ENCODE measurements around the gene PLEKHJ1.

The PLEKHJ1 gene

DNA sequence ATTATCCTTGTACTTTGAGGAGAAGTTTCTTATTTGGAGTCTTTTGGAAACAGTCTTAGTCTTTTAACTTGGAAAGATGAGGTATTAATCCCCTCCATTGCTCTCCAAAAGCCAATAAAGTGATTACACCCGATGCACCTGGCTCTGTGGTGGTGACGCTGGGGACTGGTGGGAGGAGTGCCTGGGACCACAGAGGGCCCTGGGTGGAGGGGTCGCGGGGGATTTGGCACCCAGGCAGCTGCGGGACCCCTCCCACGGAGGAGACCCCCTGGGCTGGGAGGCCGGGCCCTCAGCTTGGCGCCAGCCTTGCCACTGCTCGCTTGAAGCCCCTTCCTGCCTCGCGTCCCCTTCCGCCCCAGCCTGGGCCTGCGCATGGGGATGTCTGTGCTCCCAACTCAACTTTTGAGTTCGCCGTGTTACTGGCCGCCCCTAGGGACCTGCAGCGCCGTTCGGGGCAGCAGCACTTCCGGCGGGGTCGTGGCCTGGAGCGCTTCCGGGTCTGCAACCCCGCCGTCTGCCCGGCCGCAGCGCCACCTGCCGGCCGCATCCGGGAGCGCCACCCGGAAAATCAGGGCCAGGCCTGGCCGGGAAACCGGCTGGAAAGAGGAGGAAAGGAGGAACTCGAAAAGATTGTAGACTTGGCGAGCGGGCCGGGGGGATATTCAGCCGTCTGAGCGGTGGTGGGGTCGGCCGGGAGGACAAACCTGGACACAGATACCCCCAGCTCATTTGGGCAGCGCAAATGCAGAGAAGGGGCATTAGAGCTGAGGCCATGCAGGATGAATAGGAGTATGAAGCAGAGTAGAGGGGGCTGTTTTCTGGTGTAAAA is 37.4 kb upstream of the PLEKHJ1 start:
- Histone ChIP-seq H2AFZ (ENCODE audit: low read depth, low read length) (no peak overlapping the region), H3K27ac (ENCODE audit: low read length) (peak overlapping the region; percentile 87), H3K36me3 (replicated peaks; ENCODE audit: low read depth, low read length) (peaks cover 44% of the 10 kb centered on the region), H3K4me1 (ENCODE audit: low read length) (peaks cover 30% of the 10 kb centered on the region), H3K9ac (ENCODE audit: low read length) (peak overlapping the region; percentile 39), H3K27me3 (ENCODE audit: low read depth, low read length) (no peaks in the 10 kb centered on the region), H4K20me1 (ENCODE audit: insufficient read depth, low read length) (peaks cover 66% of the 10 kb centered on the region), H3K9me3 (ENCODE audit: insufficient read depth, low read length) (no peaks in the 10 kb centered on the region), H3K4me3 (ENCODE audit: low read length) (peak overlapping the region; percentile 91), H3K79me2 (ENCODE audit: low read length) (peaks cover 62% of the 10 kb centered on the region), H3K4me2 (ENCODE audit: low read length) (peak overlapping the region; percentile 89)
- TF ChIP-seq EZH2phosphoT487 (IDR thresholded peaks at IDR 0.05; ENCODE audit: low read depth): no peak
- TF ChIP-seq, protein P1, sequence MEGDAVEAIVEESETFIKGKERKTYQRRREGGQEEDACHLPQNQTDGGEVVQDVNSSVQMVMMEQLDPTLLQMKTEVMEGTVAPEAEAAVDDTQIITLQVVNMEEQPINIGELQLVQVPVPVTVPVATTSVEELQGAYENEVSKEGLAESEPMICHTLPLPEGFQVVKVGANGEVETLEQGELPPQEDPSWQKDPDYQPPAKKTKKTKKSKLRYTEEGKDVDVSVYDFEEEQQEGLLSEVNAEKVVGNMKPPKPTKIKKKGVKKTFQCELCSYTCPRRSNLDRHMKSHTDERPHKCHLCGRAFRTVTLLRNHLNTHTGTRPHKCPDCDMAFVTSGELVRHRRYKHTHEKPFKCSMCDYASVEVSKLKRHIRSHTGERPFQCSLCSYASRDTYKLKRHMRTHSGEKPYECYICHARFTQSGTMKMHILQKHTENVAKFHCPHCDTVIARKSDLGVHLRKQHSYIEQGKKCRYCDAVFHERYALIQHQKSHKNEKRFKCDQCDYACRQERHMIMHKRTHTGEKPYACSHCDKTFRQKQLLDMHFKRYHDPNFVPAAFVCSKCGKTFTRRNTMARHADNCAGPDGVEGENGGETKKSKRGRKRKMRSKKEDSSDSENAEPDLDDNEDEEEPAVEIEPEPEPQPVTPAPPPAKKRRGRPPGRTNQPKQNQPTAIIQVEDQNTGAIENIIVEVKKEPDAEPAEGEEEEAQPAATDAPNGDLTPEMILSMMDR (IDR thresholded peaks at IDR 0.05; ENCODE audit: low read depth, low read length): peak; percentile 97

DNA sequence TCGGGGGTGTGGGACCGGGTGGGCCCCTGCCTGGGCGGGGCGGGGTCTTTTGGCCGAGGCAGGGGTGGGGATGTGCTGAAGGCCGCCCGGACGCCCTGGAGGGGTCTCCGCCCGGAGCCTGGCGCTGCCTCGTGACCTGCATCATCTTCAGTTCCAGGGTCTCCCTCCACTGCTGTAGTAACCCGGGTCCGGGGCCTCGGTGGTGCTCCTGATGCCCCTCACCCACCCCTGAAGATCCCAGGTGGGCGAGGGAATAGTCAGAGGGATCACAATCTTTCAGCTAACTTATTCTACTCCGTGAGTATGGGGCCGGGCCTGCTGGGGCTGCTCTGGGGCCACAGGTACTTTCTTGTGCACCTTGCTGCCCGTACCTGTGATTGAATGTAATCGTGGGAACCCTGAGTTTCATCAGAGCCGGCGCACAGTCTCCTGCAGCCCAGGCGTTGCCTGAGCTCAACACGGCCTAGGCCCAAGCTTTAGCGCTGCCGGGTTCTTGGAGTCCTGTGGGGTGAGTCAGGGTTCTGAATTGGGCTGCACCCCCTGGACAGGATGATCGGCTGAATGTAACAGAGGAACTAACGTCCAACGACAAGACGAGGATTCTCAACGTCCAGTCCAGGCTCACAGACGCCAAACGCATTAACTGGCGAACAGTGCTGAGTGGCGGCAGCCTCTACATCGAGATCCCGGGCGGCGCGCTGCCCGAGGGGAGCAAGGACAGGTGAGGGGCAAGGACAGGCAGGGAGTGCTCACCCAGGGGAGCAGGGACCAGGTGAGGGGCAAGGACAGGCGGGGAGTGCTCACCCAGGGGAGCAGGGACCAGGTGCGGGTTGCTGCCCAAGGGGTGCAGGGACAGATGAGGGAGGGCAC is 35.3 kb upstream of the PLEKHJ1 start:
- H3K4me3 ChIP-seq (ENCODE audit: low read length): peak overlapping the region; percentile 91
- H3K4me1 ChIP-seq (ENCODE audit: low read length): peaks cover 49% of the 10 kb centered on the region
- H3K79me2 ChIP-seq (ENCODE audit: low read length): peaks cover 62% of the 10 kb centered on the region
- peak overlapping the region; percentile 89 for H3K4me2 ChIP-seq (ENCODE audit: low read length)
- H3K9me3 ChIP-seq (ENCODE audit: insufficient read depth, low read length): no peaks in the 10 kb centered on the region
- no peak for TF ChIP-seq EZH2phosphoT487 (IDR thresholded peaks at IDR 0.05; ENCODE audit: low read depth)
- TF ChIP-seq, protein P1 (IDR thresholded peaks at IDR 0.05; ENCODE audit: low read depth, low read length): no peak
- H2AFZ ChIP-seq (ENCODE audit: low read depth, low read length): no peak overlapping the region
- peaks cover 43% of the 10 kb centered on the region for H3K36me3 ChIP-seq (replicated peaks; ENCODE audit: low read depth, low read length)
- H3K27ac ChIP-seq (ENCODE audit: low read length): peak overlapping the region; percentile 87
- peaks cover 63% of the 10 kb centered on the region for H4K20me1 ChIP-seq (ENCODE audit: insufficient read depth, low read length)
- H3K27me3 ChIP-seq (ENCODE audit: low read depth, low read length): no peaks in the 10 kb centered on the region
- H3K9ac ChIP-seq (ENCODE audit: low read length): peak overlapping the region; percentile 96

DNA sequence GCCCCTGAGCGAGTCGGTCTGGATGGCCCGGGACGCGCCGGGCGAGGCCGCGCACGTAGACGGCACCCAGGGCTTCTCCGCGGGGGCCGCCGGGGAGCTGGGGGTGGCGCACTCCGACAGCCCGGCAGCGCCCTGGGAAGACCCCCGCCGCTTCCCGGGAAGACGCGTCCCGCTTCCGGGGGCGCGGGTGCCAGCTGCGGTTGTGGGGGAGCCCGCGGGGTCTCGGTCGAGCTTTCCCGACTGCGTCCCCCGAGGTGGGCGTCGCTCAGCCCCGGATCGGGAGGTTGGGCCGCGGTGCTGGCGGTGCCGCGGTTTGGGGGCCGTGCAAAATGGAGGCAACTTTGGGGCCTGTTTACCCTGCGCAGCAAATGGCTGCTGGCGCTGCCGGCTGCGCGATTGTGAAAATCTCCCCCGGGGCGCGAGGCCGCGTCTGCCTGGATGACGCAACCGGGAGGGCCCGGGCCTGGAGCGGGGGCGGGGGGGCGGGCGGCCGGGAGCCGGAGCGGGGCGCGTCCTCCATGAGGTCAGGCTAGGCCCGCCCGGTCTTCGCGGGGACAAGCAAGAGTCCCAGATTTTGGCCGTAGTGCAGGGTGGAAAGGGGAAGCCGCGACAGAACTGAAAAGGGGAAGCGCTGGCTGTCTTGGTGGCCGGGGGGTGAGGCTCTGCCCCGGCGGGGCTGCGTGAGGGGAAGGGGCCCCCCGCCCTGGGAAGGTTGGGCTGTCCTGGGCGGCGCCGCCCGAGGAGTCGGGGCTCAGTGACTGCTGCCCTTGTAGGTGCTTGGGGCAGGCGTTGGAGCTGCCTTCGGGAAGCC is 34.5 kb upstream of the PLEKHJ1 start:
- TF ChIP-seq EZH2phosphoT487 (IDR thresholded peaks at IDR 0.05; ENCODE audit: low read depth): no peak
- TF ChIP-seq, protein P1 (IDR thresholded peaks at IDR 0.05; ENCODE audit: low read depth, low read length): no peak
- Histone ChIP-seq H3K4me1 (ENCODE audit: low read length) (peaks cover 55% of the 10 kb centered on the region), H3K27ac (ENCODE audit: low read length) (peak overlapping the region; percentile 87), H2AFZ (ENCODE audit: low read depth, low read length) (no peak overlapping the region), H3K4me2 (ENCODE audit: low read length) (peak overlapping the region; percentile 89), H3K79me2 (ENCODE audit: low read length) (peaks cover 62% of the 10 kb centered on the region), H3K9me3 (ENCODE audit: insufficient read depth, low read length) (no peaks in the 10 kb centered on the region), H3K27me3 (ENCODE audit: low read depth, low read length) (no peaks in the 10 kb centered on the region), H3K4me3 (ENCODE audit: low read length) (peak overlapping the region; percentile 91), H3K36me3 (replicated peaks; ENCODE audit: low read depth, low read length) (peaks cover 38% of the 10 kb centered on the region), H3K9ac (ENCODE audit: low read length) (peak overlapping the region; percentile 96), H4K20me1 (ENCODE audit: insufficient read depth, low read length) (peaks cover 57% of the 10 kb centered on the region)
